MCF 10A (cell line): Measurements from ENCODE around the gene GPC6. TPM values are rescaled to one million over a fixed set of nuclear protein-coding genes. Genes with fewer than 3 reads are reported as not detected.
A peak's percentile ranks its signal among the peaks of the same experiment; 100 is the strongest.

Source experiments
- BruUV-seq: library from RNA; stranded (reverse); fragments of 400-500 nt; replicated peaks from 2 replicates; lab custom pipeline; 2021; lab: Mats Ljungman, UMichigan
- CTCF ChIA-PET: fragments of 300-600 bp; sonication (Branson Sonifier 250); formaldehyde crosslinking; extraction: SDS; loops from one replicate; lab custom pipeline; 2021; ENCODE audit warnings: antibody characterized with exemption, inconsistent platforms; lab: Yijun Ruan, JAX
- POLR2A ChIA-PET: fragments of 300-600, 350-650 bp; sonication (Branson Sonifier 250); formaldehyde crosslinking; extraction: SDS; loops from one replicate; lab custom pipeline; 2020; ENCODE audit warnings: antibody characterized with exemption, inconsistent platforms; lab: Yijun Ruan, JAX
- DNase-seq: peaks from one replicate; pipeline ENCODE4 v3.0.0-alpha.2; 2018; ENCODE audit not compliant: unreplicated experiment
- H3K27ac Mint-ChIP-seq: one replicate; pipeline ENCODE4 v1.8.0; 2022; ENCODE audit warnings: mild to moderate bottlenecking, low read depth, mixed read lengths; ENCODE audit not compliant: unreplicated experiment
- H3K27me3 Mint-ChIP-seq: one replicate; pipeline ENCODE4 v1.8.0; 2022; ENCODE audit warnings: mixed read lengths; ENCODE audit not compliant: insufficient read depth, unreplicated experiment
- H3K36me3 Mint-ChIP-seq: one replicate; pipeline ENCODE4 v1.8.0; 2022; ENCODE audit warnings: mild to moderate bottlenecking, moderate library complexity, mixed read lengths; ENCODE audit not compliant: insufficient read depth, unreplicated experiment
- H3K4me1 Mint-ChIP-seq: one replicate; pipeline ENCODE4 v1.8.0; 2022; ENCODE audit warnings: mixed read lengths; ENCODE audit not compliant: insufficient read depth, unreplicated experiment
- H3K4me3 Mint-ChIP-seq: one replicate; pipeline ENCODE4 v1.8.0; 2022; ENCODE audit warnings: mild to moderate bottlenecking, moderate library complexity, mixed read lengths; ENCODE audit not compliant: unreplicated experiment
- H3K9me3 Mint-ChIP-seq: one replicate; pipeline ENCODE4 v1.8.0; 2022; ENCODE audit warnings: mixed read lengths; ENCODE audit not compliant: unreplicated experiment
- CTCF ChIP-seq: fragments of 200-600 bp; IDR thresholded peaks from one replicate; pipeline ENCODE4 v1.8.0; 2022; ENCODE audit warnings: antibody characterized with exemption, mild to moderate bottlenecking; ENCODE audit not compliant: unreplicated experiment
- intact Hi-C: fragments of 100-400 bp; cut with micrococcal nuclease; formaldehyde crosslinking; loops from 2 replicates; pipeline ENCODE4 v1.14.1; 2022
- total RNA-seq: library from RNA; stranded (reverse); gene quantifications from 2 replicates; pipeline ENCODE4 v1.2.3, GENCODE V29; 2022

Gene GPC6
- total RNA-seq, 1 experiment from 2014 or later = 8.4 TPM

DNA sequence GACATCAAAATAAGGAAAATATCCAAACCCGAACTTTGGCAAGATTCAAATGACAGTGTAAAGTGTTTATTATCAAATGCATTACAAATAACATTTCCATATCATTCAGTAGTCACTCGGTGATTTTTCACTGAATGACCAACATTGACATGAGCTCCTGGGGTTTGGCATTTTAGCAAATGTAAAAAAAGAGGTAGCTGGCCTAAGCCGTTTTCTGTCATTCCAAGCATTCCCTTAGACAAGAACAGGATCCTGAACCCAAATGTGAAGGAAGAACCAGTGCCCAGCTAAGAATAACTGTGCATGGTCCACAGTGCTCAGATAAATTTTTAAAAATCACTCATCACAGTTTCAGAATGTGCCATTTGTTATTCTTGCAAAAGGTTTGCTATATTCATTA is 327.9 kb downstream of the GPC6 start:
- no peaks in the 10 kb centered on the region for H3K4me1 Mint-ChIP-seq
- H3K27ac Mint-ChIP-seq = no peak overlapping the region
- TF ChIP-seq CTCF = no peak
- intact Hi-C loops = no loop called here
- BruUV-seq = no TSS peak
- ChIA-PET POLR2A (no interaction called here), CTCF (interaction anchor here (0.6 kb wide), 1 partner anchor 697 kb away, joined by 3 read pairs; no protein-coding TSS in a partner anchor)
- no peaks in the 10 kb centered on the region for H3K9me3 Mint-ChIP-seq
- no peaks in the 10 kb centered on the region for H3K27me3 Mint-ChIP-seq
- H3K36me3 Mint-ChIP-seq = no peaks in the 10 kb centered on the region
- no peak for DNase-seq
- H3K4me3 Mint-ChIP-seq = no peak overlapping the region

GRCh38 chr13:93558637-93559036 is 332.0 kb downstream of the GPC6 start:
- ChIA-PET POLR2A (no interaction called here), CTCF (no interaction called here)
- Mint-ChIP-seq H3K27ac (no peak overlapping the region), H3K4me3 (no peak overlapping the region), H3K9me3 (no peaks in the 10 kb centered on the region), H3K36me3 (no peaks in the 10 kb centered on the region), H3K4me1 (peaks cover 15% of the 10 kb centered on the region), H3K27me3 (no peaks in the 10 kb centered on the region)
- no peak for DNase-seq
- intact Hi-C loops = no loop called here
- BruUV-seq = no TSS peak
- TF ChIP-seq CTCF = no peak

- Mint-ChIP-seq H3K27ac (peak overlapping the region; percentile 87), H3K27me3 (no peaks in the 10 kb centered on the region), H3K4me3 (peak overlapping the region; percentile 19), H3K36me3 (no peaks in the 10 kb centered on the region), H3K9me3 (no peaks in the 10 kb centered on the region), H3K4me1 (peaks cover 15% of the 10 kb centered on the region)
- DNase-seq = peak; percentile 95
- POLR2A ChIA-PET = no interaction called here
- CTCF ChIA-PET = interaction anchor here (0.6 kb wide), 1 partner anchor 1967 kb away, joined by 3 read pairs; no protein-coding TSS in a partner anchor
- TF ChIP-seq CTCF = no peak
- intact Hi-C loops = loop anchor here (5.0 kb wide), 1 partner anchor 332 kb away; the partner anchor contains the start of gene GPC6
- no TSS peak for BruUV-seq
These were observed 333.1 kb downstream of the GPC6 start for GRCh38 chr13:93559718-93560117.

DNA sequence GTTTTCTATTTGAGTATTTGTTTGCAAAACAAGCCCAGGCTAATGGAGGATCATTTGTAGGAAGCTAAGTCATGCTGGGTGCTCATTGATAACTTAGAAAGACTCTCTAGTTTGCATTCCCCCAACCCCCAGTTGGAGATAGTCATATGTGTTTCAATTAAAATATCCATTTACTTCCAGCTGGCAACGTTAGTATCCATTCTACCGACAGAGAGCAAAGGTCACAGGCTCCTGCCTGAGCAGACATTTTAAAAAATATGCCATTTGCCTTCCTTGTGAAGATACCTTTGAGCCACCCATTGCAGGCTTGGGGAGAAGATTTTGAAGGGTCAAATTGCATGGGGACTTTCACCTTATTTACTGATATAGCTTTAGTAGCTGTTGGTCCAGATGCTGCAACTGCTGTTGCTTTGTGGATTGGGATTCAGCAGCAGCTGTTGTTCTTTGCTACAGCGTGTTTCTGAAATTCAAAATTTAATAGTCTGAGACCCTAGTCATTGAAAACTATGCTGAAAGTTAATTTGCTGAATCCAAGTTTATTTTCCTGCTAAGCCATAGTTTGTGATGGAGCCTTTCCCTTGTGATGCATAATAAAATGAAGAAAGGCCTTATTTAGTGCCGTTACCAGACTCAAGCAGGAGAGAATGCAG is 335.1 kb downstream of the GPC6 start:
- Mint-ChIP-seq H3K9me3 (no peaks in the 10 kb centered on the region), H3K4me3 (no peak overlapping the region), H3K4me1 (peaks cover 15% of the 10 kb centered on the region), H3K27me3 (no peaks in the 10 kb centered on the region), H3K27ac (no peak overlapping the region), H3K36me3 (no peaks in the 10 kb centered on the region)
- BruUV-seq = no TSS peak
- intact Hi-C loops = loop anchor here (5.0 kb wide), 1 partner anchor 334 kb away; the partner anchor contains the start of gene GPC6
- POLR2A ChIA-PET = no interaction called here
- CTCF ChIA-PET = no interaction called here
- DNase-seq = no peak
- TF ChIP-seq CTCF = no peak
